Measurements from ENCODE around the gene DEDD. TPM values are rescaled to one million over a fixed set of nuclear protein-coding genes. Genes with fewer than 3 reads are reported as not detected.

DEDD gene
- total RNA-seq, 1 donor from 2014 or later: 43.8 TPM

DNA sequence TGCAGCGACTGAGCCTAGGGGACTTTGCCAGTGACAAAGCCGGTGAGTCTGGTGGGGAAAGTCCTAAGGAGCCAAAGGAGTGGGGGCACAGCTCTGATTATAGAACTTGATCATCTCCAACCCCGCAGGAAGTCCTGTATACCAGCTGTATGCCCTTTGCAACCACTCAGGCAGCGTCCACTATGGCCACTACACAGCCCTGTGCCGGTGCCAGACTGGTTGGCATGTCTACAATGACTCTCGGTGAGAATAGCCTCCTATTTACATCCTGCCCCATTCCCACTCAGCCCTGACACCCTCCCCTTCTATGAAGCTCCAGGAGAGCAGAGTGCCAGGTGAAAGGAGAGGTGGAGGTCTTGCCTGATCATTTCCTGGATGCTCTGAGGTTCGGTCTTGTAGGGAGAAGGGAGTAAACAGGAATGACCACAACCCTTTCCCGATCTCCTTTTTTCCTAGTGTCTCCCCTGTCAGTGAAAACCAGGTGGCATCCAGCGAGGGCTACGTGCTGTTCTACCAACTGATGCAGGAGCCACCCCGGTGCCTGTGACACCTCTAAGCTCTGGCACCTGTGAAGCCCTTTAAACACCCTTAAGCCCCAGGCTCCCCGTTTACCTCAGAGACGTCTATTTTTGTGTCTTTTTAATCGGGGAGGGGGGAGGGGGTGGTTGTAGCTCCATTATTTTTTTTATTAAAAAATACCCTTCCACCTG lies 32.6 kb upstream of the DEDD start:
- no peak for DNase-seq (ENCODE audit: extremely low read depth, low read depth, low spot score)

DNA sequence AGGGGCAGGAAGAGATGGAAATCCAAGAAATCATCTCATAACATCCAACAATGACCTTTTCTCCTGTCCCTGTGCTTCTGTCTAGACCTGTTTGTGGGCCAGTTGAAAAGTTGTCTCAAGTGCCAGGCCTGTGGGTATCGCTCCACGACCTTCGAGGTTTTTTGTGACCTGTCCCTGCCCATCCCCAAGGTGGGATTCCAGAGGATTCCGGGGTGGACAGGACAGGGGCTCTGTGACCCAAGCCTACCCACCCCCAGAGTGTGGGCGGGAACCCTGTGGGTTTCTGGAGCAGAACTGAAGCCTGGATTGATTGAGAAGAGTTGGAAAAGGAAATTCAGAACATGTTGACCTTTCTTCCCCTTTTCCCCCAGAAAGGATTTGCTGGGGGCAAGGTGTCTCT lies 31.3 kb upstream of the DEDD start:
- DNase-seq (ENCODE audit: extremely low read depth, low read depth, low spot score): no peak

DNA sequence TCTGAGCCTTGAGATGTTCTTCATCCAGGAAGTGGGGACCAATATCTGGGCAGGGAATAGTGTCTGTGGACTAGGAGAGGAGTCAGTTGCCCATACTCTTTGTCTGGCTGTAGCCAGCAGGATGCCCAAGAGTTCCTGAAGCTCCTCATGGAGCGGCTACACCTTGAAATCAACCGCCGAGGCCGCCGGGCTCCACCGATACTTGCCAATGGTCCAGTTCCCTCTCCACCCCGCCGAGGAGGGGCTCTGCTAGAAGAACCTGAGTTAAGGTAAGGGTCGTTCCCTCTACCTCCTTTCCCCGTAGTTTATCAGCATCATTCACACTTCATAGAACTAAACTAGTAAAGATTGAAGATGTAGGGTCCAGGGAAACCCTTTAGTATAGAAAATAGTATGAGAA lies 30.3 kb upstream of the DEDD start:
- DNase-seq (ENCODE audit: extremely low read depth, low read depth, low spot score): no peak

DNA sequence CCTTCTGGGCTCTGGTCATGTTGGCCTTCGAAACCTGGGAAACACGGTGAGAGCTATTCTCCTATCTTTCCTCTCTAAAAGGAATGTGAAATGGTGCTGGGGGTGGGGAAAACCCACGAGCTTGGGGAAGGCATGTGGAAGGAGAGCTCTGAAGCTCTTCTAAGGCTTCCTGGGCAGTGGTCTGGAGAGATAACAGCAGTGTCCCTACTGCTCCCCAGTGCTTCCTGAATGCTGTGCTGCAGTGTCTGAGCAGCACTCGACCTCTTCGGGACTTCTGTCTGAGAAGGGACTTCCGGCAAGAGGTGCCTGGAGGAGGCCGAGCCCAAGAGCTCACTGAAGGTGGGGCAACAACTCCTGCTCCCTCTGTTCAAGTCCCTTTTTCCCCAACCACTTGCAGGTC lies 29.6 kb upstream of the DEDD start:
- DNase-seq (ENCODE audit: extremely low read depth, low read depth, low spot score): no peak

DNA sequence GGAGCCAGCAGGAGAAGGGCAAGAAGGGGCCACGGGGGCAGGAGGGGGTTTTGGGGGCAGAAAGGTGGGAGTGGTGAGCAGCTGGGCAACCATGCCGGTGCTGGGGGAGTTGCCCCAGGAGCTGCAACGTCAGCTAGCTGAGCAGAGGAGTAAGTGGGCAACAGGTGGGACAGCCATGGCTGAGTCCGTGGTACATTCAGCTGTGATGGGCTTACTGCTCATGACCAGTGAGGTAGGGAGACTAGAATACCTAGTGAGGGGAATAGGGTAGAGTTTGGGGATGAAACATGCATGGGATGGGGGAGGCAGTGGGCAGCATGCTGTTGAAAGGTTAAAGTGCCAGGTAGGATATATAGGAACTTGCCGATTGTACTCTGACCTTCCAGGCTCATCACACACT lies 29.2 kb upstream of the DEDD start:
- no peak for DNase-seq (ENCODE audit: extremely low read depth, low read depth, low spot score)

DNA sequence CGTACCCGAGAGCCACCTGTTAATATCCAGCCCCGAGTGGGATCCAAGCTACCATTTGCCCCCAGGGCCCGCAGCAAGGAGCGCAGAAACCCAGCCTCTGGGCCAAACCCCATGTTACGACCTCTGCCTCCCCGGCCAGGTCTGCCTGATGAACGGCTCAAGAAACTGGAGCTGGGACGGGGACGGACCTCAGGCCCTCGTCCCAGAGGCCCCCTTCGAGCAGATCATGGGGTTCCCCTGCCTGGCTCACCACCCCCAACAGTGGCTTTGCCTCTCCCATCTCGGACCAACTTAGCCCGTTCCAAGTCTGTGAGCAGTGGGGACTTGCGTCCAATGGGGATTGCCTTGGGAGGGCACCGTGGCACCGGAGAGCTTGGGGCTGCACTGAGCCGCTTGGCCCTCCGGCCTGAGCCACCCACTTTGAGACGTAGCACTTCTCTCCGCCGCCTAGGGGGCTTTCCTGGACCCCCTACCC lies 28.2 kb upstream of the DEDD start:
- DNase-seq (ENCODE audit: extremely low read depth, low read depth, low spot score): no peak

DNA sequence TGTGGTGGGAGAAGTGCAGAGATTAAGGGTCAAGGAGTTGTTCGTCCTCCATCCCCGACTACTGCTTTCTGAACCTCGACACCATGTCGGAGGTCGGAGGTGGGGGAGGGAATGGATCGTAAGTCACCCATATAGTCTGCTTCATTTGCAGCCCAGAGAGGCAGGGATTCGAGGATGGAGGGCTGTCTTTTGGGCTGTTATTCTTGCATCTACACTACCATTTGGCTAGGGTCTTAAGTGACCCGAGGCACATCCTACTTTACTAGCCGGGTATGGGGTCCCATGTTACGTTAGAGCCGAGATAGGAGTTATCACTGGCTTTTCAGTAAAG lies 27.4 kb upstream of the DEDD start:
- no peak for DNase-seq (ENCODE audit: extremely low read depth, low read depth, low spot score)

DNA sequence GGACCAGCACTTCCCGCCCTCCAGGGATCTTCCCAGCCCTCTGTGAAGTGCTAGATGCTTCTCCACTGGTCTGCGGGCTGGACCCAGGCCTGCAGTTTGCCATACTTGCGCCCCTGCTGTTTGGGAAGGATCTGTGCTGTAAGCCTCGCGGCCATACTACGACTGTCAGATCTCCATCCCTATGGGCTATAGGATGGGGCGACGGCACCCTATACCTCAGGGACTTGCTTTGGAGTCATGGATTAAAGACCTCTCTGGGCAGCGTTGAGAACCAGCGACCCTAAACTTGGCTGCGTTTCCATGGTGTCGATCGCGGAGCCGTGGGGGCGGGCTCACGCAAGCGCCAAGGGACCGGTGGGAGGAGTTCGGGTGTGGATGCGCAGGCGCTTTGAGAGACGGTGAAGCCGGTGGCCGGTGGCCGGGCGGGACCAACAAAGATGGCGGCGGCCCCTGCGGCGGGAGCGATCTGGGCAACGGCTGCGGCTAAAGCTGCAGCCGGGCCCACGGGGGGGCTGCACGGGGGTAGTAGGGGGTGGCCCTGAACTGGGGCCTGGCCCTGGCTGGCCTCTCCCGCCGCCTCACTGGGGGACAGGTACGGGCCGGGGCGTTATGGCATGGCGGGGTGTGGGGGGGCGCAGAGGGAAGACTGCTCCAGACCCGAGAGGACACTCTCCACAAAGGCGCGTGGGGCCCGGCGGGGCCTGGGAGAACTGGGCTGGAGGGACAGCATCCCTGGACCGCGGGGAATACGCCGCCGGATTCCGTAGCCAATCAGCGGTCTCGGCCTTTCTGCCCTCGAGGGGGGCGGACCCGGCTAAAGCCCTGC lies 26.8 kb upstream of the DEDD start, which contains the start of gene USP21:
USP21 (plus strand) TSS at position 414 of the 826 bp plus-strand sequence. CDS start 1,141 bp downstream, outside the sequence.
- DNase-seq (ENCODE audit: extremely low read depth, low read depth, low spot score): no peak

DNA sequence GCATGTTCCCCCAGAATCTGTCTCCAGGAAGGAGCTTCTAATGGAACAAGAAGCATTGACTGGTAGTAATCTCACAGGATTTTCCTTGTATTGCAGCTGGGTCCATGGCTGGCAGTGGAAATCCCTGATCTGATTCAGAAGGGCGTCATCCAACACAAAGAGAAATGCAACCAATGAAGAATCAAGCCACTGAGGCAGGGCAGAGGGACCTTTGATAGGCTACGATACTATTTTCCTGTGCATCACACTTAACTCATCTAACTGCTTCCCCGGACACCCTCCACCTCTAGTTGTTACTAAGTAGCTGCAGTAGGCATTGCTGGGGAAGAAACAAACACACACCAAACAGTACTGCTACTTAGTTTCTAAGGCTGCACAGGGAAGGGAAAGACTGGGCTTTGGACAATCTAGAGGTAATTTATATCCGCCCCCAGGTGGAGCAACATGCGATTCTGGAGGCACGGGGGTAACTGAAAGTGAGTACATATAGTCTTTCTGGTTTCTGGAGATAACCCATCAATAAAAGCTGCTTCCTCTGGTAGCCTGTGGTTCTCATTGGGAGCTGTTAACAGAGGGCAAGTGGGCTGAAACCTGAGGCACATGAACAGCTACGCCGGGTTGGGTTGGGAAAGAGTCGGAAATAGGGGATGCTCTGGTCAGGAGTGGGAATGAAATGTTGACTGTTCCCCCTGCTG lies 26.0 kb upstream of the DEDD start:
- no peak for DNase-seq (ENCODE audit: extremely low read depth, low read depth, low spot score)

DNA sequence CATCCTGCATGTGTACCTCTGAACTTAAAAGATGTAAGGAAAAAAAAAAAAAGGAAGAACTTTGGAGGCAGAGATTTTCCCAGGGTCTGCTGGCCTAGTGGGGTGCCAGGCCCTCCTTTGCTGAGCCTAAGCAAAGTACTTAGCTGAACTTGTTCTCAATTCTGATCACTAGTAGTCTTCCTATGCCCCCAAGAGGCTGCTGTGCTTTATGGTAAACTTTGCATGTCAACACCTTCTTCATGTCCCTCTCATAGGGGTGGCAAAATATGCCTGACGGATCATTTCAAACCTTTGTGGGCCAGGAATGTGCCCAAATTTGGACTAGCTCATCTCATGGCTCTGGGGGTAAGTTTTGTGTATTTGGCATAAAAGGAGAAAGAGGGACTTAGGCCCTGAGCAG lies 25.4 kb upstream of the DEDD start:
- no peak for DNase-seq (ENCODE audit: extremely low read depth, low read depth, low spot score)

DNA sequence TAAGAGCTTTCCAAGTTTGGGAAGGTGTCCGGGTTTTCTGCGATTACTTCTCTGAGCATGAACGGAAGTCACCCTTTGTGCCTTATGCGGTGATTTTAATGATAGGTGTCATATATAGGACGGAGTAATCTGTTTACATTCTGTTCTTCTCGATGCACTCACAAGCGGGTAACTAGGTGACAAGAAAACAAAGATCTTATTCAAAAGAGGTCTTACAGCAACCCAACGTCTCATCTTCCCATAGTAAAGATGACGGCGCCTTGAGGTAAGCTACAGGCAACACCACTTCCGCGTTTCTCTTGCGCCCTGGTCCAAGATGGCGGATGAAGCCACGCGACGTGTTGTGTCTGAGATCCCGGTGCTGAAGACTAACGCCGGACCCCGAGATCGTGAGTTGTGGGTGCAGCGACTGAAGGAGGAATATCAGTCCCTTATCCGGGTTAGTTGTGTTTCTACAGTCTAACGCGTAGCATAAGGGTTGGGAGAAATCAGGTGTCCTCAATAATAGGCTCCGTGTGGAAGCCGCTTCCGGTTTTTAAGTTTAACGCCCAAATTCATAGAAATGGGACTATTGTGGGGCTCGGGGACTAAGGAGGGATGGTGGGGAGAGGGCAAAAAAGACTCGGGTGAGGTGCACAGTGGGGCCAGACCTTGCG lies 21.3 kb upstream of the DEDD start, which contains the start of gene UFC1:
UFC1 (plus strand) TSS at position 297 of the 656 bp plus-strand sequence; CDS start at position 317, 20 bp downstream.
- DNase-seq (ENCODE audit: extremely low read depth, low read depth, low spot score): peak; percentile 80

DNA sequence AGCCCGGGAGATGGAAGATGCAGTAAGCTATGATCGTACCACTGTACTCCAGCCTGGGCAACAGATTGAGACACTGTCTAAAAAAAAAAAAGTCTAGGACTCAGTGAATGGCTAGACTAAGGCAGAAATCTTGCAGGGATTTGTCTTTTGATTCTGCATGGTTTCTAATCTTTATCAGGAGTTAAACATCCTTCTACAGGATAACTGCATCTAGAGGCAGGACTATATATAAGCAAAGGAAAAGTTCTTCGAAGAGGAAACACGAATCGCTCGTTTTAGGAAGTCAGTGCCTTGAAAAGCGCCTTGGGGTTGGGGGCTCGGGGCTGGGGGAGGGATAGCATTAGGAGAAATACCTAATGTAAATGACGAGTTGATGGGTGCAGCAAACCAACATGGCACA lies 20.7 kb upstream of the DEDD start:
- DNase-seq (ENCODE audit: extremely low read depth, low read depth, low spot score): no peak

DNA sequence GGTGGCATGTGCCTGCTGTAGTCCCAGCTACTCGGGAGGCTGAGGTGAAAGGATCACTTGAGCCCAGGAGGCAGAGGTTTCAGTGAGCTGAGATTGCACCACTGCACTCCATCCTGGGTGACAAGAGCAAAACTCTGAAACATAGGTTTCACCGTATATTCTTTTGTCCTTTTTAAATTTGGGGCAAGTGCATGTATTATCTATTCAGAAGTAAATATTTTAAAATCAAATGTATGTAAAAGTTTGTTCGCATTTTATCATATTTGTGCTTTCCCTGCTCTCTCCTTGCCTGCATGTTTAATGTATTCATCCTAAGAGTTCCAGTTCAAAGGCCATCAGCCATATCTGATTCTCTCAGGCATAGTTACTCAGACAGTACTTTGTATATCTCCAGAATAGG lies 13.4 kb upstream of the DEDD start:
- DNase-seq (ENCODE audit: extremely low read depth, low read depth, low spot score): no peak

DNA sequence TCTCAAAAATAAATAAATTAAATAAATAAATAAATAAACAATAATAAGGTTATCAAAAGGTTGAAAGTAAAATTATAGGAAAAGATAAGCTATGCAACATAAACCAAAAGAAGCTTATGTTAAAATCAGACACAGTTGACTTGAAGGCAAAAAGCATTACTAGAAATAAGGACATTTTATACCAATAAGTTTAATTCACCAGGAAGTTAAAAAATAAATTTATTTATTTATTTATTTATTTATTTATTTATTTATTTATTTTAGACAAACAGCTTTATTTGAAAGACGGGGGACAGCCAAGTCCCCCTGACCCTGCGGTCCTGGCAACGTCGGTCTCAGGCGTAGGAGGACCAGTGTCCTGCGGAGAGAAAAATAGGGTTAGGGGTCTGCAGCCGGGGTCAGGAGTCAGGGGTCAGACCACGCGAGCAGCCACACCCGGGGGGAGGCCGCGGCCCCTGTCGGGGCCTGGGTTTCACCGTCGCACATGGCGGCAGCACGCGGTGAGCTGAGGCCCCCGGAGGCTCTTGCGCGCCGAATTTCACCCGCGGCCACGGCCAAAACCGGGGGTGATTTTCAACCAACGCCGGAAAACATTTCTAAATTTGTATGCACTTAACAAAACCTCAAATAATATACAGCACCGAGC lies 8.4 kb upstream of the DEDD start:
- DNase-seq (ENCODE audit: extremely low read depth, low read depth, low spot score): no peak

DNA sequence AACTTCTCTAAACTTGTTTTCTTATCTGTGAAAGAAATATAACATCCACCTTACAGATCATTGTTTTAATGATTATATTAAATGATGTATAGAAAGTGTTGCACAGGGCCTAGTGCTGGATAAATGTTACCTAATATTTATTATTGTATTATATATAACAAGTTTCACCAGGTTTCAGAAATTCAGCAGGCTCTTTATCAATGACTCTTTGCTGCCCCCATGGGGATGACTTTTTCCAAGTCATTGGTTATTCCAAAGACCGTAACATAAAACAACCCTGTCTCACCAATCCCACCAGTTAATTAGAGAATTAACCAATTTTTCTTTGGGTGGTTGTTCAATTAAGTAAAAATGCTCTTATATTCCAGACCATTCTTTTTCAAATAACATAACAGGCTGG lies 7.3 kb upstream of the DEDD start:
- DNase-seq (ENCODE audit: extremely low read depth, low read depth, low spot score): no peak

DNA sequence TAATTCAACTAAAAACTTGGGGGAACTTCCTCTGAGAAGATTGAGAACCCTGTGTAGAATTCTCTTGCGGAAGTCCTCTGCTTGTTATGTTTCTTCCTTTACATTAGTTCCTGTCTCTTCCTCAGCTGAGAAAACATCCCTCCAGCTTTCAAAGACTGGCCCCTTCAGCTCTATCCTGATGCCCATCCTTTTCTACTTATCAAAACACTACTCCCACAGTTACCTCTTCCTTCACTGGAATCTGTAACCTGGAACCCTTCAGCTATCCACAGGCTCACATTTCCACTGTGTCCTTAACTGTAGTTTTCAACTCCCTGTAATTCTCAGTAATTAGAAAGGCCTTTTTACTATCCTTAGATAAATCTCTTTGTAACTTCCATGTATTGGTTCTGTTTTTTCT lies 6.0 kb upstream of the DEDD start:
- no peak for DNase-seq (ENCODE audit: extremely low read depth, low read depth, low spot score)

DNA sequence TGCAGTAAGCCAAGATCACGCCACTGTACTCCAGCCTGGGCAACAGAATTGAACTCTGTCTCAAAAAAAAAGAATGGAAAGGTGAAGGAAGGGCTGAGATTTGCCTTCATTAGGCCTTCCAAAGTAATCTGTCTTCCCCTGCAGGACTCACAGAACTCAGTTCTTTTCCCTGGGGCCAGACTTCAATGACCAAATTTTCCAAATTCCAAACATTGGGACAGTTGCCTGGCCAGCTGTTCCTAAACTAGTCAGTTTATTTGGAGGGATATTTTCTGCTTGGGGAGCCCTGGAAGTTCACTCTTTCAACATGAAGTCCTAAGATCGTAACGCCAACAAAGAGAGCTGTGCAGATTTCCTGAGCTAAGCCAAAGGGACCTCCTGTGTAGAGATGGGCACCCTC lies 5.4 kb upstream of the DEDD start:
- no peak for DNase-seq (ENCODE audit: extremely low read depth, low read depth, low spot score)

DNA sequence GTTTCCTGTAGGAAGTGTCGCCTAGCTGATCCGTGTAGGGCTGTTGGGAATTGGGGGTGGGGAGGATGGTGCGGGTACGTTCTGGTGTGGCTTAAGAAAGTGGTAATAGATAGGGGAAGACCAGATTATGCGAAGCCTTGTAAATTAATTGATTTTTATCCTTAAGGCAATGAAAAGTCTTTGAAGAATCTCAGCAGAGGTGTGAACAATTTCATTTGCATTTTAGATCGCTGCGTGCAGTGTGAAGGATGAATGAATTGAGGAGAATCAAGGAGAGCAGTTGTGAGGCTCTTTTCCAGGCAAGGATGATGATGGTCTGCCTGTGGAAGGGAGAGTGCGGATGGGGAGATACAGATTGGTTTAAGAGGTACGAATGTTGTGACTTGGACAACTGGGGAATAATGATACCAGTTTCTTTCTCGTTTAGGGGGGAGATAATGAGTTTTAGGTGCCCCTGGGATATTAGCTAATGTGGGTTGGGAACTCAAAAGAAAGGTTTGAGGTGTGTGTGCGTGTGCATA lies 813 bp upstream of the DEDD start:
- DNase-seq (ENCODE audit: extremely low read depth, low read depth, low spot score): no peak

DNA sequence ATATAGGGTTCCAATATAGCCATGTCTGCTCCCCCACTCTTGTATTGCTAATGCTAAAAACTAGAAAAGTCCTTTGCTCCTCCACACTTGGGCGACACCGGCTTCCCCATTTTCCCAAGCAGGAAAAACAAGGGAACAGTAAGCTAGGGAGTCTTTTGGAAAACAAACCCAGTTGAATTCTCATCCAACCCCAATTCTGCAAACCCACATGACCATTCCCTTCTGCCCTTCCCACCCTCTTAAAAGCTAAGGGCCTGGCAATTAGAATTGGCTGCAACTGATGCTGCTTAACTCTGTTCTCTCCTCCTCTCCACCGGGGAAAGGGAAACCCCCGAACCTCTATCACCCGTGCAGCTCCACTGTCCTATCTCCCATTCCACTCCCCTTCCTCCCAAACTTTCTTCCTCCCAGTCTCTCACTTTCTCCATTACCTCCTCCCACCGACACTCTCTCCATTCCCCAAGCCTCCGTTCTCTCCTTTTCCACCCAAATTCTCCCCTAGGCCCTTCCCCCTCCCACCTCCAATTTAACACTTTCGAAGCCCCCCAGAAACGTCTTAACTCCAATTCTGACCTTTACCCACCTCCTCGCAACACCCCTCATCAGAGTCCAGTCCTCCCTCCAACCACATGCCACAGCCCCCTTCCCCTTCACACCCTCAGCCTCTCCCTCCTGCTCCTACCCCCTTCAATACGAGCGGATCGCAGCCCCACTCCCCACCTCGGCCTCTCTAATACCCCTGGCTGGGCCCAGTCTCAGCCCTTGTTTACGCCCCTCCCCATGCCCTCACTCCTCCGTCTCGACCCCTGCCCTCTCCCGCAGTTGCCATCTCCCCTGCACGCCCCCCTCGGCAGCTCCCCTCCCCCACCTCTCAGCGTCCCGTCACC lies 701 bp downstream of the DEDD start:
- no peak for DNase-seq (ENCODE audit: extremely low read depth, low read depth, low spot score)
